ENCODE measurements around the gene RMRP.

- TF ChIP-seq FOXA1 (IDR thresholded peaks at IDR 0.05) (no peak), FOXK2 (IDR thresholded peaks at IDR 0.05) (no peak), SP1 (IDR thresholded peaks at IDR 0.05) (no peak), TARDBP (IDR thresholded peaks at IDR 0.05) (no peak), SUZ12 (IDR thresholded peaks at IDR 0.05) (no peak), BHLHE40 (IDR thresholded peaks at IDR 0.05; ENCODE audit: borderline replicate concordance) (no peak), ELF4 (IDR thresholded peaks at IDR 0.05) (no peak), LEF1 (IDR thresholded peaks at IDR 0.05; ENCODE audit: borderline replicate concordance) (no peak), L3MBTL2 (conservative IDR thresholded peaks at IDR 0.05) (no peak), CTBP1 (IDR thresholded peaks at IDR 0.05; ENCODE audit: borderline replicate concordance) (no peak), NFRKB (IDR thresholded peaks at IDR 0.05) (no peak), ZNF384 (IDR thresholded peaks at IDR 0.05) (no peak)
- TF ChIP-seq, protein P1, sequence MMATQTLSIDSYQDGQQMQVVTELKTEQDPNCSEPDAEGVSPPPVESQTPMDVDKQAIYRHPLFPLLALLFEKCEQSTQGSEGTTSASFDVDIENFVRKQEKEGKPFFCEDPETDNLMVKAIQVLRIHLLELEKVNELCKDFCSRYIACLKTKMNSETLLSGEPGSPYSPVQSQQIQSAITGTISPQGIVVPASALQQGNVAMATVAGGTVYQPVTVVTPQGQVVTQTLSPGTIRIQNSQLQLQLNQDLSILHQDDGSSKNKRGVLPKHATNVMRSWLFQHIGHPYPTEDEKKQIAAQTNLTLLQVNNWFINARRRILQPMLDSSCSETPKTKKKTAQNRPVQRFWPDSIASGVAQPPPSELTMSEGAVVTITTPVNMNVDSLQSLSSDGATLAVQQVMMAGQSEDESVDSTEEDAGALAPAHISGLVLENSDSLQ (IDR thresholded peaks at IDR 0.05): no peak
These were observed 34.0 kb upstream of the RMRP start for GRCh38 chr9:35691757-35692301.
